Renal pelvis (tissue), 4 donors: ENCODE measurements around the gene PAX5. TPM values are rescaled to one million over a fixed set of nuclear protein-coding genes. Genes with fewer than 3 reads are reported as not detected.

Experiments
- DNase-seq: peaks from one replicate; pipeline ENCODE4 v3.0.0-alpha.2; 2013
- polyA plus RNA-seq, 3 donors: library from polyadenylated mRNA; unstranded; fragments of 120-200 nt; gene quantifications; one replicate each; pipeline ENCODE4 v1.2.1, GENCODE V29; 2013; ENCODE audit not compliant: insufficient read length in 3 of 3

The PAX5 gene
- polyA plus RNA-seq, 3 donors = 0.05 to 0.27 (median 0.09) TPM

DNA sequence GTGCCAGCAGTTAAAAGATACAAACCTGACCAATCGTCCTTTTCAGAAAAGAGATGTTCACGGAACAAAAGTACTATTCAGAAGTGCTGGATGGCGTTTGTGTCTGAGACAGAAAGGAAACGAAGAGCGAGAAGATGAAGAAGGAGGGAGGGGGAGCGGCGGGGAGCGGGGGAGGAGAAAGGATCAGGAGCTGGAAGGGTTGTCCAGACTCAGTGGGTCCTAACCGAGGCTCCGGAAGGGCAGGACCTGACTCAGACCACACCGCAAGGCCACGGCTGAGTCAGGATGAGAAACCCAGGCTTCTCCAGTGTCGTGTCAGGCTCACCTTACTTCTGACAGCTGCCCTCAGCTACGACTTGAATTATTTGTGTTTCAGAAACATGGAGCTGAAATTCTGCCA lies 46.2 kb downstream of the PAX5 start:
- DNase-seq = no peak

DNA sequence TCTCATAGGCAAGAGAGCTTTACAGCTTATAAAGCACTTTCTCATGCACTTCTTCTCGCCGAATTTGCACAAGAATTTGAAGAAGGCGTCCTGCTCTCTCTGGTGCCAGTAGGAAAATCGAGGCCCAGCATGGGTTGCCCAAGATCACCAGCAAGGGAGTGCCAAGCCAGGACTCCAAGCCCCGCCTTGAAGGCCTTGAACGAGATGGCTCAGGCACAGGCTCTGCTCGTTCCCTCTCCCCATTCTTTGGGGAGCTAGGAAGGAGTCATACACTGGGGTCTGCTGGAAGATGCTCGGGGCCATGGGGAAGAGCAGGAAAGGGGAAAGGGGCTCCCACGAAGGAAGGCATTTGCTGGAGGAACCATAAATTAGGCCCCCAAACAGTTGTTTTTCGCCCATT lies 46.7 kb downstream of the PAX5 start:
- DNase-seq = no peak

DNA sequence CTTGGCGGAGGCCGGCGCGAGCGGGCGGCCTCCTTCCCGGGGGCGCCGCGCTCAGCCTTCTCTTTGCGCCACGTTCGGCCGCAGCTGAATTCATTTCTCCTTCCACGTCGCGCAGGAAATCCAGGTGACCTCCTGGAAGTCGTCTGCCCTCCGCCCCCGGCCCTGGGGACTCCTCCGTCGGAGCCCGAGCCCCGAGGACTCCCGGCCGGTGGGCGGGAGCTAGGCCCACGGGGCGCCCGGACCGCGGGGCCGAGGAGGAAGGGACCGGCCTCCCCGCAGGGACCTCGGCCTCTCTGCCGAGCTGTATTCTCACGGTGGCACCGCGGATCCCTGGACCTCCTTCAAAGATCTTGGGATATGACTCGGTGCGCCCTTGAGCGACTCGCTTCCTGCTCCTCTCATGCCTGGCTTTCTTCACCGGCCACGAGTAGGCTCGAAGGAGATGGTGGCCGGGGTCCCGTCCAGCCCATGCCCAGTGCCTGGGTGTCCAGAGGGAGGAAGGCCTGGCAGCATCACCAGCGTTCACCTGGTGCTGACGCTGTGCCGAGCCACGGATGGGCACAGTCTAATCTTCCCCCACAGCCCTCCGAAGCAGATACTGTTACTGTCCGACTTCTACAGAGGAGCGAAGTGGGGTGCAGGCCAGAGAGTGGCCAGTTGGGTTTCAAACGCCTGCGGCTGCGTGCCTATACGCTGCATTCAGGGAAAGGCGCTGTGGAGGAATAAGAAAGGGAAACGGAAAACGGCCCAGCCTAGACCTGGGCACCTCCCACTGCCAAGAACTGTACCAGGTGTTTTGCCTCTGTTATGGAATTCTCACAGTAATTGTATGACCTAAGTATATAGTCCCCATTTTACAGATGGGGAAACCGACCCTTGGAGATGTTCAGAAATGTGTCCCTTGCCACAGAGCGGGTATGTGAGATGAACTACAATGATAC lies 47.3 kb downstream of the PAX5 start:
- no peak for DNase-seq

DNA sequence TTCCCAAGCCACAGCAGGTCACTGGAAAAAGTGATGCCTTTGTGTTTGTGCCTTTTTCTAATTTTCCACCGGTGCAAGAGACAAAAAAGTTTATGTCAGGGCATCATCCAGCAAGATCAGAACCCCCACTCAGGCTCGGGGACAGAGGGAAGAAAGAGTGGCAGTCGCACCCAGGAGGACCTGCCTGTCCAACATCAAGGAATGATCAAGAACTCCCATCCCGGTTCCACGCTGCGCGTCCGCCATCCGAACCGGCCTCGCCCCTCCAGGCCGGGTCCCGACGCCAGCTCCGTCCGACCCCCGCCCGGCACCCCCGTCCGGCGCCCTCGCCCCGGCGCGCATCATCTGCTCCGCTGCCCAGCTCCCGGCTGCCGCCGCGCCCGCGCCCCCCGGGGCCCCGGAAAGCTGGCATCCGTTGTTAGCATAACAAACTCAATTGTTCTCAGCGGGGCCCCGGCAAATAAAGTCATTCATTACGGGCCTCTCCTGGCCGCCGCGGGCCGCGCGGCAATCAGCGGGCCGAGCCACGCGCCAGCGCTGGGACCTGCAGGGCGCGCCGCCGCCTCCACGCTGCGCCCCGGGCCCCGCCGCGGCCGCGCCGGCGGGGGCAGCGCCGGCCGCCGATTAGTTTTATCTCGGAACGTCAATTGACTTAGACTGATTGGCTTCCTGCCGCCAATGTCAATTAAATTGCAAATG lies 48.1 kb downstream of the PAX5 start:
- DNase-seq = no peak

DNA sequence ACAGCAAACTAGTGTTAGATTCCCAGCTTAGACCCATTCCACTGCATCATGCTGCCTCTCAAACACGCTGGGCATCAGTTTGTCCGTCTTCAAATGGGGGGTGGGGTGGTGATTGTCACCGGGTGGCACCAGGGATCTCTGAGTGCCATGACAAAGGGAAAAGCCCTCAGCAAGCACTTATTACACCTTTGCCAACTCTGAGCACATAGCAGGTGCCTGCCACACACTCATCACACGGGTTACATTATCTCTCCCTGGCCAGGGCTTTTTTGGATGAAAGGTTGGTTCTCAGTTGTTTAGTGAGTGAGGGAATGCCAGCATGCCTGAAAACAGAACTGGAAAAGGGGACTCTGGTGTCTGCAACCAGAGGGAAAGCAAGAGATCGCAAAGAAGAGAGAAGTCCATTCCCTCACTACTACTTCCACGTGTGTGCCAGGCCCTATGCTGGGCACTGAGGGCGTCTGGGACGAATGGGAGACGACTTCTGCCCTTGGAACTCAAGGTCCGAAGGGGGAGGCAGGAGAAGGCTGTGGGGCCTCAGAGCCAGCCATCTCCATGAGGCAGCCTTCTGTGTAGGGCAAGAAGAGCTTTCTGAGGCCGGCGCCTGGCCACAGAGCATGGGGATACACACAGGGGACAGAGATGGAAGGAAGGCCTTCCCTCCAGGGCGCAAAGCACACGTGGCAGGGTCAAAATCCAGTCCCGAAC lies 48.9 kb downstream of the PAX5 start:
- no peak for DNase-seq

DNA sequence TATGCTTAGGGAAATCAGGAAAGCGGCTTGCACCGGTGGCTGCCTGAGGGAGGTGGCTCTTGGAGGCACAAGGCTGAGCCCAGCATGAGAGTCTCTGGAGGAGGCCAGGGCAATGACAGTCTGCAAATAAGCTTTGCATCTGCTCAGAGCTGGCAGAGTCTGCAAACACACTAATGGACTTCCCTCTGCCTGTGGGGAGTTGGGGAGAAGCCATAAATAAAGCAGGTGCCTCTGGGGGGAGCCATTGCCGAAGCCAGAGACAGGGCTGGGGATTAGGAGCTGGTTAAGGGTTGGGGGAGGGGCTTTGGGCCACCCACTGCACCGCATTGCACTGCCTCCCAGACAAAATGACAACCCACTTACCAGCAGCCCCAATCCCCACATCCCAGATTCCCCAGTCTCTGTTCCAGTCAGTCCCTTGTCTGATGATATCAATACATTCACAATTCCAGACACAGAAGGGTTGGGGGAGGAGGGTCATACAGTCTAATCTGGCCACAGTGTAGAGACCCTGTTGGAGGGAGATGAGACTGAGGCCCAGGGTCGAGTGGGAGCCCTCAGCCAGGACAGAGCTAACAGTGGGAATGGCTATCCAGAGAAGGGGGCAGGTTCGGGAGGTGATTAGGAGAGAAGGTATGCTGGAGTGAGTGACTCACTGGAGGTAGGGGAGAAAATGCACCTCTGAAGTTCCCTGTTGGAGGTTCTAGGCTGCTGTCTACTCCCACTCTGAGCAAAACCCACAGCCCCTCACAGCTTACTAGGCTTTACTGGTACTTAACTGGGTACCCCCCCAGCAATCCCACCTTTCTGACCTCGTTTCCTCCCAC lies 53.7 kb downstream of the PAX5 start:
- no peak for DNase-seq

DNA sequence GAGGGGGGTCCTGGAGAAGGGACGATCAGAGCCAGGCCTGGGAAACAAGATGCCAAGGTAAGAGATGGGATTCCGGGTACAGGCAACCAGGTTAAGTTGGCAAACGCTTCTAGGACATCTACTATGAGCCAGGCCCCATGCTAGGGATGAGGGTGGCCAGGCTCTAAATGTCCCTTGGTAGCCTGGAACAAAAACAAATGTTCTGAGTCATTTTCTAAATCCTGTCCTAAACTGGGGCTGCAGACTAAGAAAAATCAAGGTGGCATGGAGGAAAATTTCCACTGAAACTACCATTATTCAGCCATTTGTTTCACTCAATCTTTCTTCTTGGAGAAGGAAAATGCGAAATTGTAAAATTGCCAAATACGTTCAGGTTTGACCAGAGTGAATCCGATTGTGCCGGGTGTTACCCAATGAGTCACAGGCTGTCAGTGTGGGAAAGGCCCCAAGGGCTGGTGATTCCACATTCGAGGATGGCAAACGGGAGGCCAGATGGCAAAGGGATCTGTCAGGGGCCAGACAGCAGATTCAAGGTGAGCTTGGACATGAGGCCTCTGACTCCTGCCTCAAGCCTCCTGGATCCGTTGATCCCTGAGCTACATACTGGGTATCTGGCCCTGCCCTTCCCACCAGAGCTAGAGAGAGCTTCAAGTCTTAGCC lies 57.6 kb downstream of the PAX5 start:
- no peak for DNase-seq

DNA sequence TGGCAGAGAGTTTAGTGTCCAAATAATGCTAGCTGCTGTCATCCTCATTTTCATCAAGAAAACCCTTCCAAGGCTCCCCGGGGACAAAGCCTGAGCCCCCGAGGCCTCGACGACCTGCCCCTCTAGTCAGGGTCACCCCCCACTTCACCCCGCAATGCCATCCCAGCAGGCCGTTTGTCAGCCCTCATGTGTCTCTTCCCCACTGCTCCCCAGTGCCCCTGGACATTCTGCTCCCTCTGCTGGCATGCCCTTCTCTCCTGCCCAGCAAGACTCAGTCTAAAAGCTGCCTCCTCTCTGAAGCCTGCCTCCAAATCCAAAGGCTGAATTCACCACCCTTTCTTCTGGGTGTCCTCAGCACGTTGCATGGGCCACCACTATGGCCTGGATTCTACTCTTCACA lies 59.3 kb downstream of the PAX5 start:
- DNase-seq = no peak

DNA sequence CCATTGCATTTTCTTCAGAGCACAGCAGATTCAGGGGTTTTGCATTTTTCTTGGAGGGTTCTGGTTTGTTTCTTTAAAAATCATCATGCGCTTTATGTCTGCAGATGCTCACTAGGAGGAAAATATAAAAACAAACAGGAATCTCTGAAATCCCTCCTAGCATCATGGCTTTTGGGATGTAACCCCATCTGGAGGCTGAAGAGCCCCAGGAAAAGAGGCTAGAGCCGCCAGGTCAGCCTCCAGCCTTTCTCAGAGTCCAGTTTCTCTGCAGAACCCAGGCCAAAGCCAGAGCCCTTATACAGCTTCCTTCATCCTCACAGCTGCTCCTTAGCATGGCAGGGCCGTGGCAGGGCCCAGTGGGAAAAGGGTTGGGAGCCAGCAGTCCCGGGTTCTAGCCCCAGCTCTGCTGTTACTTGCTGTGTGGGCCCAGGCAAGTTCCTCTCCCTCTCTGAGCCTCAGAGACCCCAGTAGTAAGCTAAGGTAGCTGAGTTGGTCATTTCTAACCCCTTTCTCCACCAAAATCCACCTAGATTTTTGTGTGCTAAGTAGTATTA lies 62.1 kb downstream of the PAX5 start:
- DNase-seq = no peak

DNA sequence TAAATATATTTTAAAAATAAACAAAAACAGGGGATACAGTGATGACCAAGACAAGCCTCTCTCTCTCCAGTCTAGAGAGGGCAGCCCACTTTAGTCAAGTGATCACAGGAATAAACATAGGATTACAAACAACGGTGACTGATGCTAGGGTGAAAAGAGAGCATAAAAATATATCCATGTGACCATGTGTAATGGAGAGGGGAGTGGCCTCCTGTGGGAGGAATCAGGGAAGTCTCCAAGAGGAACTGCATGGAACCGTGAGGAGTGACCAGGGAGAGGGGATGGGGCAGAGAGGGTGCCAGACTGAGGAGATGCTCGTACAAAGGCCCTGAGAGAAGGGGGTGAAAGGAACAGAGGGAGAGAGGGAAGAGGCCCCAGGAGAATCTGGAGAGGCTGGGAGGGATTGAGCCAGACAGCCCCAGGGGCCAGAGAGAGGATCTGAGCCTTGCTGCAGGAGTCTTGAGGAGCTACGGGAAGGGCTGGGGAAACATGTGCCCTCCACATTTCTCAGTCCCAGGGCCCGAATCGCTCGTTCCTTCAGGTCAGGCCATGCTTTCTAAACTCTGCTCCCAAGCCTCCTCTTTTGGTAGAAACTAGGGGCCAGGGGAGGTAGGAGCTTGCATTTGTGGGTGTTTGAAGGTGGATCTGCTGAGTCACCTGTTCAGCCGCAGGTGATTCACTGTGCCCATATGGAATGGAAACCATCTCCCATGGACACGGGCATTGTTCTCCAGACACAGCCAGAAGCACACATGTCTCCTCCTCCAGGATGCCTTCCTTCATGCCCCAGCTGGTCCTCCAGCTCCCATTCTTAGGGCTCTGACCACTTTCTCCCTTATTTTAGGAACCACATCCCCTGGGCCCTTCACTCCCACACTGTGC lies 63.8 kb downstream of the PAX5 start:
- DNase-seq = no peak

DNA sequence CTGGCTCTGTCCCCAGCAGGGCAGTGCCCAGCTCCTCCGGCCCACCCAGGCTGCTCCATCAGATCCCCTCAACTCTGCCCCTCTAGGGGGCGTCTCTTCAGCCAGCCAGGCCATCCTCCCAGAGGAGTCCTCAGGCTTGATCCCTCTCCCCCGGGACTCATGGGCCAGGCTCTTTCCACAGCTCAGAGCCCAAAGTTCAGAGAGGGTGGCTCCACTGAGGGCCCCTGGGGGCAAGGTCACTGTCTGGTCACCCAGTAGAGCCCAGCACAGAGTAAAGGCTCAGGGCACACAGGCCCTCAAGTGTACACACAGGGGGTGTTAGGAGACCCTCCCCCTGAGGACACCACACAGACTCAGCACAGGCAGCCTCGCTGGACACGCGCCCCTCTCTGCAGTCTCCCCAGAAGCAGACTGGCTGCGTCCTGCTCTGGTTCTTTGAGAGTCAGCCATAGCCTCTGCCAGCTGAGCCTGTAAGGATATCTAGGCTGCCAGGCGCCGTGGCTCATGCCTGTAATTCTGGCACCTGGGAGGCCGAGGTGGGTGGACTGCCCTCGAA lies 64.8 kb downstream of the PAX5 start:
- DNase-seq = no peak

DNA sequence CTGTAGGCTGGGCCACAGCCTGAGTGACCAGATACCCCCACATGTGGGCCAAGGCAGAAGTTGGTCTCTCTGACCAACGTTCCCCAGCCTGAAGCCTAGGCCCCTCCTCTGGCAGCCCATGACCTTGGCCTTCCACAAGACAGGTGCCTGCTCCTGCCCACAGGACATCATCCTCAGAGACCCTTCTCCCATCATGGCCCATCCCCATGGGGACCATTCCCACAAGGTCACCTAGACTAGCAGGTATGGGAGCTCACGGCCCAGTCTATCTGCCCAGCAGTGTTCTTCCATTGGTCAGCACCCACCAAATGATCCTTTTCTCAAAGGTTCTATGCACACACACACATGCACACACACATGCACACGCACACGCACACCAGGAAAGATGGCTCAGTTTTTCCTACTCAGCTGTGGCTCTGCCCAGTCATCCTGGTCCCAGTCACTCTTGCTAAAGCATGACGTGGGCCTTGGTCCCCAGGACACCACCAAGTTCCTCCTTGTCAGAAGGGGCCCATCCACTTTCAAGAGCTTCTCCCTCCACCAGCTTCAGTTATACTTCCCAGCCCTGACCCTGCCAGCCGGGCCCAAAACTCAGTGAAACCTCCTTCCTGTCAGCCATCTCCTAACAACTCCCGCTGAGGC lies 65.4 kb downstream of the PAX5 start:
- no peak for DNase-seq

DNA sequence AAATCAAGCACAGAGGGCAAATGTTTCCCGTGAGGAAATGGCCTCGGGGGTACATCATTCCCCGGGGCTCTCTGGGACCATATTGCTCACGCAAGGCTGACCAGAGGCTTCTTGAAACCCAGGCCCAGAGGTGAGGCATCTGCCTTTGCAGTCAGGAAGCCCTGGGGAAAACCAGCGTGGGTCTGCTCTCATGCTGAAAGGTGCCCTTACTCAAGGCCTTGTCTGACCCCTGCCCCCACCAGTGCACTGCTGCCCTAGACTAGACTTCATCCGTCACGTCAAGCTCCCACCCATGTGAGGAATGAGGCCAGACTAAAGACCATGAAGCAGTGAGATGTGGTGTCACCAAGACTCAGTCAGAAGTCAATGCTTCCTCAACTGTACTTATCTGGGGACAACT lies 66.1 kb downstream of the PAX5 start:
- no peak for DNase-seq

DNA sequence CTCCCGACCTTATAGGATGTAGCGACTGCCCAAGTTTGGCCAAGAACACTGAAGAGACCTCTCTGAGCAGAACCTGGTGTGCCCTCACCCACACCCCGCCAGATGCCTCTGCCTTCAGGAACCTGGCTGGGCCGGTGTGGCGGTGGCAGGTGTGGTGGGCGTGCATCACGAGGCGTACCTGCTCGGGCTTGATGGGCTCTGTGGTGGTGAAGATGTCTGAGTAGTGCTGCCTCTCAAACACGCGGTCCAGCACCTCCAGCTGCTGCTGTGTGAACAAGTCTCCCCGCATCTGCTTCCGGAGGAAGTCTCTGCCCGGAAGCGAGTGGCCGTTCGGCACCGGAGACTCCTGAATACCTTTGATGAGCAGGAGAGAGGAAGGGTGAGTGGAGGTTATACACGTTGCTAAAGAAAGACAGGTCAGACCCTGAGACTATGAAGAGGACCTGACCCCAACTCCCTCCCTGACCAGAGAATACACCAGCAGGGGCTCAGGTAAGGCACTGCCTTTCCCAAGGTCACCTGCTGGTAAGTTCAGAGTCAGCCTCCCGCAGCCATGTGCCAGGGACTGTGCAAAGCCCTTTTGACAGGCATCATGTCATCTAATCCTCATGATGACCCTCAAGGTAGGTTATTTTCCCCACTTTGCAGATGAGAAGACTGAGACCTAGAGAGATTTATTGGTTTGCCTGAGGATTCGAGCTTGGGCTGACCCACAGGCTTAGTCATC lies 67.5 kb downstream of the PAX5 start:
- DNase-seq = no peak

DNA sequence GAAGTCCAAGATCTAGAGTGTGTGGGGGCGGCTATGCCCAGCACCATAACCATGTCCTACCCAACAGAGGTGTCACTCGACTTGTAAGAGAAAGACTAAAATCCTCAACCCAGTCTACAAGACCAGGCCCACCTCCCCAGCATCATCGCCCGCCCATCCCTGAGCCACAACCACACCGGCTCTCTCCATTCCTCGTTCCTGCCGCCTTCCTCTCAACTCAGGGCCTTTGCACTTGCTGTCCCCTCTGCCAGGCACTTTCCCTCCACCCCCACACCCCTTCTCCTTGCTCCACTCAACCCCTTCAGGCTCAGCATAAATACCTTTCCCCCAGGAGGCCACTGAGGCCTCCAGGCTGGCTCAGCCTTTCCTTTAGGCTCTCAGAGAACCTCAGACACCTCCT lies 69.3 kb downstream of the PAX5 start:
- no peak for DNase-seq

DNA sequence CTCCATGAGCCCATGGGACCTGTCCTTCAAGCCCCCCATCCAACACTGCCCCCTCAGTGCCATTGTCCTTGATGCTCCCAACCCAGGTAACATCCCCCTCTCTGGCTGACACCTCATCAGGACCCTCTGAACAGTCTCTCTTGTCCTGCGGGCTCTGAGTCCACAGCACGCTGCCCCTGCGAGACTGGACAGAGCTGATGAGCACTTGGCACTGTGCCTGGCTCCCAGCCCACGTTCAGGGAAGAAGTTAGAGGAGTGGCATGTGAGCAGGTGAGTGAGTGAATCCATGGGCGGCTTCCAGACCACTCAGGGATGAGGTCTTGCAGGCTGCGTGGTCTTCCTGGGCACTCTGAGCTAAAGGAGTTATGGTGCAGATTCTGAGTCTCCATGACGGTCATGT lies 70.7 kb downstream of the PAX5 start:
- DNase-seq = no peak

DNA sequence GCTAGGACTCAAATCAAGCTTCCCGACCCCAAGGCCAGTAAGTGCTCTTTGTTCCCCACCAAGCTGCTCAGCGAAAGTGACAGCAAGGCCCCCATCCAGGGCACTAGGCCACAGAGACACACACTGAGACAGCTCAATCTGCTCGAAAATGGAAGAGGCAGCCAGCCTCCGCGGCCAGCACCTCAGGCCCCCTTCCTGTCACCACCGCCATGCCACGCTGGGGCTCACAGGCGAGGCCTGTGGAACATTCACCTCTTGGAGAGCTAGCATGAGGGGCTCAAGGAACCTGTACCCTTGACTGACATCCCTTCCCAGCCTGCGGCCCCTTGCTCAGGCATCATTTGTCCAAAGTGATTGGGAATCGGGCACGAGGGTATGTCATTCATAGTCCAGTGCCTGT lies 71.4 kb downstream of the PAX5 start:
- no peak for DNase-seq
